SK-N-SH treated with all-trans-retinoic acid at 6 μM for 48 hours (cell line): ENCODE measurements around the gene OR2T27.

Experiments
- ATAC-seq: fragments of 200-7000 bp; cut with Tn5 transposase; 3 replicates; pipeline ENCODE4 v1.9.1; 2020; ENCODE audit warnings: mild to moderate bottlenecking, moderate library complexity
- ARNTL ChIP-seq: fragments of 450-650 bp; formaldehyde crosslinking; IDR thresholded peaks from 2 replicates; pipeline ENCODE4 v1.5.0; 2020; ENCODE audit warnings: low read depth, mild to moderate bottlenecking, moderate library complexity, borderline replicate concordance
- BACH2 ChIP-seq: fragments of 250-450 bp; sonication (Bioruptor Pico); IDR thresholded peaks from 2 replicates; pipeline ENCODE4 v1.9.0; 2021; ENCODE audit warnings: mild to moderate bottlenecking, borderline replicate concordance
- CREB5 ChIP-seq: fragments of 250-450 bp; sonication (Bioruptor Pico); IDR thresholded peaks from 2 replicates; pipeline ENCODE4 v1.5.1; 2020; ENCODE audit warnings: low read depth, mild to moderate bottlenecking, moderate library complexity
- CSDC2 ChIP-seq: fragments of 250-450 bp; sonication (Bioruptor Pico); IDR thresholded peaks from 2 replicates; pipeline ENCODE4 v1.5.0; 2020; ENCODE audit warnings: mild to moderate bottlenecking, moderate library complexity
- CSRNP3 ChIP-seq: fragments of 250-450 bp; sonication (Bioruptor Pico); IDR thresholded peaks from 2 replicates; pipeline ENCODE4 v1.5.1; 2021; ENCODE audit warnings: mild to moderate bottlenecking, moderate library complexity
- ESRRG ChIP-seq: fragments of 250-450 bp; sonication (Bioruptor Pico); IDR thresholded peaks from 2 replicates; pipeline ENCODE4 v1.6.1; 2021; ENCODE audit warnings: mild to moderate bottlenecking
- GLIS3 ChIP-seq: fragments of 250-450 bp; sonication (Bioruptor Pico); IDR thresholded peaks from 2 replicates; pipeline ENCODE4 v1.5.0; 2020; ENCODE audit warnings: mild to moderate bottlenecking, moderate library complexity
- ISL1 ChIP-seq: fragments of 250-450 bp; sonication (Bioruptor Pico); IDR thresholded peaks from 2 replicates; pipeline ENCODE4 v2.1.2; 2022; ENCODE audit warnings: mild to moderate bottlenecking, moderate library complexity
- OSR1 ChIP-seq: fragments of 250-450 bp; sonication (Bioruptor Pico); IDR thresholded peaks from 2 replicates; pipeline ENCODE4 v1.8.0; 2022; ENCODE audit warnings: moderate library complexity, mild to moderate bottlenecking, inconsistent platforms
- POU6F1 ChIP-seq: fragments of 250-450 bp; sonication (Bioruptor Pico); IDR thresholded peaks from 2 replicates; pipeline ENCODE4 v1.8.0; 2021; ENCODE audit warnings: low read depth, mild to moderate bottlenecking, moderate library complexity, borderline replicate concordance
- PPARA ChIP-seq: fragments of 250-450 bp; sonication (Bioruptor Pico); IDR thresholded peaks from 2 replicates; pipeline ENCODE4 v1.5.0; 2020; ENCODE audit warnings: mild to moderate bottlenecking, borderline replicate concordance
- RARB ChIP-seq: fragments of 250-450 bp; sonication (Bioruptor Pico); IDR thresholded peaks from 2 replicates; pipeline ENCODE4 v1.8.0; 2021; ENCODE audit warnings: mild to moderate bottlenecking, moderate library complexity
- SNAI2 ChIP-seq: fragments of 250-450 bp; sonication (Bioruptor Pico); IDR thresholded peaks from 2 replicates; pipeline ENCODE4 v1.5.0; 2020; ENCODE audit warnings: mild to moderate bottlenecking, moderate library complexity
- TCF4 ChIP-seq: fragments of 250-450 bp; sonication (Bioruptor Pico); IDR thresholded peaks from 2 replicates; pipeline ENCODE4 v1.8.0; 2021; ENCODE audit warnings: mild to moderate bottlenecking, moderate library complexity, borderline replicate concordance
- TOX ChIP-seq: fragments of 250-450 bp; sonication (Bioruptor Pico); IDR thresholded peaks from 2 replicates; pipeline ENCODE4 v1.8.0; 2021; ENCODE audit warnings: mild to moderate bottlenecking, moderate library complexity, borderline replicate concordance
- TSHZ2 ChIP-seq: fragments of 250-450 bp; sonication (Bioruptor Pico); IDR thresholded peaks from 2 replicates; pipeline ENCODE4 v1.5.0; 2020; ENCODE audit warnings: mild to moderate bottlenecking, moderate library complexity
- ZC3H10 ChIP-seq: fragments of 250-450 bp; sonication (Bioruptor Pico); IDR thresholded peaks from 2 replicates; pipeline ENCODE4 v1.5.1; 2021; ENCODE audit warnings: mild to moderate bottlenecking, moderate library complexity
- ZFP3 ChIP-seq: fragments of 250-450 bp; sonication (Bioruptor Pico); IDR thresholded peaks from 2 replicates; pipeline ENCODE4 v1.5.0; 2020; ENCODE audit warnings: mild to moderate bottlenecking, moderate library complexity
- ZFP30 ChIP-seq: fragments of 450-650 bp; formaldehyde crosslinking; IDR thresholded peaks from 2 replicates; pipeline ENCODE4 v1.5.0; 2022; ENCODE audit warnings: mild to moderate bottlenecking, moderate library complexity
- ZNF70 ChIP-seq: fragments of 450-650 bp; formaldehyde crosslinking; IDR thresholded peaks from 2 replicates; pipeline ENCODE4 v1.5.0; 2020; ENCODE audit warnings: mild to moderate bottlenecking, moderate library complexity
- ZNF8 ChIP-seq: fragments of 450-650 bp; formaldehyde crosslinking; IDR thresholded peaks from 2 replicates; pipeline ENCODE4 v1.5.0; 2020; ENCODE audit warnings: mild to moderate bottlenecking, moderate library complexity

OR2T27 gene

GRCh38 chr1:248702714-248703113 lies 47.4 kb upstream of the OR2T27 start, which contains the start of gene OR14I1:
Gene OR14I1 (minus strand): TSS chr1:248702766.
- no peak for ATAC-seq
- no peak for TF ChIP-seq ZFP3 (CRISPR knock-in tag)
- no peak for TF ChIP-seq SNAI2 (CRISPR knock-in tag)
- no peak for TF ChIP-seq TSHZ2 (CRISPR knock-in tag)
- TF ChIP-seq TCF4 (CRISPR knock-in tag): no peak
- TF ChIP-seq ZFP30 (CRISPR knock-in tag): no peak
- no peak for TF ChIP-seq GLIS3
- no peak for TF ChIP-seq BACH2
- TF ChIP-seq ZNF8: no peak
- TF ChIP-seq CSDC2 (CRISPR knock-in tag): no peak
- no peak for TF ChIP-seq ZC3H10 (CRISPR knock-in tag)
- TF ChIP-seq TOX (CRISPR knock-in tag): no peak
- TF ChIP-seq ARNTL (CRISPR knock-in tag): no peak
- no peak for TF ChIP-seq OSR1

GRCh38 chr1:248699099-248699498 lies 43.8 kb upstream of the OR2T27 start:
- no peak for ATAC-seq

More at GRCh38 chr1:248699099-248699498, 43.8 kb upstream of the OR2T27 start:
- TF ChIP-seq POU6F1 (CRISPR knock-in tag) (no peak), ISL1 (CRISPR knock-in tag) (no peak), ZNF8 (no peak), CREB5 (CRISPR knock-in tag) (no peak), ARNTL (CRISPR knock-in tag) (no peak), PPARA (CRISPR knock-in tag) (no peak), TOX (CRISPR knock-in tag) (no peak), ZNF70 (CRISPR knock-in tag) (no peak), ZFP30 (CRISPR knock-in tag) (no peak), TCF4 (CRISPR knock-in tag) (no peak), ZFP3 (CRISPR knock-in tag) (no peak), RARB (CRISPR knock-in tag) (no peak), CSRNP3 (CRISPR knock-in tag) (no peak), GLIS3 (no peak), ESRRG (CRISPR knock-in tag) (no peak), SNAI2 (CRISPR knock-in tag) (no peak), BACH2 (no peak), OSR1 (no peak), TSHZ2 (CRISPR knock-in tag) (no peak)
